Measurements from ENCODE around the gene KIZ.
"Not testable (repeated sequence)": the region's sequence is repeated elsewhere in the genome, so short reads cannot be mapped to it uniquely, and the experiment has no call there.

Gene KIZ

DNA sequence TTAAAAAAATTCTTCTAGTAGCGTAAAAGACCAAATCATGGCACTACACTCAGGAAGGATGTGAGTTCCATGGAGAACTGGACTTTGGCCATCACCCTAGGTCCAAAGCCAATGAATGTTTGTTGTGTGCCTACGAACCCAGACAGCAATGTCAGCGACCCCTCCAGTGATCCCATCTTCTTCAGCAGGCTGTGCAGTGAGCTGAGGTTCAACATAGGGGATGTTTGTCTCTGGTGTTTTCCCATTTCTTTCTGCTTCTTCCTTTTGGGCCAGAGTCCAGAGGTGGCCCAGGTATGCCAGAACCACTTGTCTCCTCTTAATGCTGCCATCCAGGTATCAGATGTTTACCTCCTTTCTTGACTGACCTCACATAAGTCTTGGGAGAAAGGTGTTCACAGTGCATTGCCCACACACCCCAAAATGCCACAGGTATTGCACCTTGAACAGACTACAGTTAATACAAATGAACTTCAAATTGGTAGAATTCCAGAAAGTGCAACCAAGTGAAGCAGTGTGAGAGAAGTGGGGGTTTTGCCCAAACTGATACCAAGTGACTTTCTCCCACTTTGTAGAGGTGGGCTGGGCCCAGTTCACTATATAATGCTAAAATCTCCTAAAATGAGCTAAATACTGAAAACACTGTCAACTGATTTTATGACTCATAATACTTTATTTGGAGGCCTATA lies 14.1 kb downstream of the KIZ start:
- DNase-seq (ENCODE audit: low read depth, low spot score): no peak

DNA sequence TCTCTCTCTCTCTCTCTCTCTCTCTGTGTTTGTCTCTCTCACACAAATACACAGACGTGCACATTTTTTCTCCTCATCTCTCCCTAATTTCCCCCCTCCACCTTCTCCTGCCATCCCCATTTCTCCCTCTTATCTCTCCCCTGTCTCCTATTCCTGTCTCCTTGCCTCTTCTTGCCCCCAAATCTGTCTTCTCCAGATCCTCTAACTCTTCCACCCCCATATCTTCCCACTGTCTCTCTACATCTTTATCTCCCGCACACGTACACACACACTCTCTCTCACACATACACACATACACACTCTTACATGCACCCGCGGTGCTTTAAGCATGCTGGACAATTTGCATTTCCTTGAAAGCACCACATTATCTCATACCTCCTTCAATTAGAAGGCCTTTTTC lies 15.9 kb downstream of the KIZ start:
- no peak for DNase-seq (ENCODE audit: low read depth, low spot score)

DNA sequence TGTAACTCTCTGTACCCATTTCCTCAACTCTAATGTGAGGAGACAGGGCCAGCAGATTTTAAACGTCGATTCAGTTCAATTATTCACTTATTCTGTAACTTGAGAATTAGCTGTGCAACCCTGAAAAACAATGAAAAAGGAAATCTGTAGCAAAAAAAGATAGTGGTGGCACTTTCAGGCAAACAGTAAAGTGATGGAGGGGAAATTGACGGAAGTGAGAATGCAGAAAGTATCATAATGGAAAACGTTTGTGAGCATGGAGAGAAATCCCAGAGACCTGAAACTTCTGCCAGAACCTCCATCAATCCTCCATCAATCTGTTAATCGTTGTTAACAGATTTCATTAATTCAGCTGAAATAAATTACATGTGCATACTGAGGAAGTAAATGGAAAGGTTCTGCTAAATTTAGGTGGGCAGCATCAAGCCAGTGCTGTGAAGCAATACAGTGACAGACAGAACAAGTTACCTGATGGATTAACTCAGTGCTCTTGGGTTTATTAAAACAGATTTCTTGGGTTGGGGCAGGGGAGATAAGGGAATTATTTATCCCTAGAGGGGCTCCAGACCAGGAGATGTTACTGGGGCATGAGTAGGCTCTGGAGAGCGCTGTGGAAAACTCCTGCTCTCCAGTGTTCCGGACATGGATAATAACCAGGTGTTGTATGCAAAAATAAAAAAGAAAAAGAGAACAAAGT lies 17.5 kb downstream of the KIZ start:
- DNase-seq (ENCODE audit: low read depth, low spot score): no peak

DNA sequence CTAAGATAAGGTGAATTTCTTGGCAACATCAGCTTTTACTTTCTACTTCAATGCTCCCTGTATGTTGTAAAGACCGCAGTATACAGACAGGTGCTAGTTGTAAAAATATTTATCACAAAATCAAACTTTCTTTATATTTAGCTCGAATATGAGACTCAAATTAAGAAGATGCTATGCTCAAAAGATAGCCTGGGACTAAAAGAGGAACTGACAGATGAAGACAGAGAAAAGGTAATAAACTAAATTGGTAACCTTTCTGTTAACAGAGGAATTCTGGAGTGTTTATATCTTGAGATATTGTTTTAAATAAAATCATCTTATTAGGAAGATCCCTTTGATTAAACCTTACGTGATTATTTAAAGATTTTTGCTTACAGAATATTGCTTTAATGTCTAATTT lies 19.5 kb downstream of the KIZ start:
- no peak for DNase-seq (ENCODE audit: low read depth, low spot score)

DNA sequence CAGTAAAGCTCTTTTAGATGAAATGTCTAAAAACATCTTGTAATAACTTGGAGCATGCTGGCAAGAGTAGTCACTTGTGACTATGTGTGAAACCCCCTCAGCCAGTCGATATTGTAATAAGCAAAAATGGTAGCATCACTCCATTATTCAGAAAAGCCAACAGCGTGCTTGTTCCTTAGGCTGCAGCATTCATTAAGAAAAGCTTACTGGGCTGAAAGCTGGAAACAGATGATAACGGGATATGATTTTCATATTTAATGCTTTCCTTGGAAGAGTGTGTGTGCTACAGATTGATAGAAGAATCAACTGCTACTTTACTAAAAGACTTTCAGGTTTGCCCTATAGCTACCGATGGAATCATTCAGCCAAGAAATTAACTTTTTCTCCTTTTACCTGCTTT lies 20.3 kb downstream of the KIZ start:
- DNase-seq (ENCODE audit: low read depth, low spot score): no peak

DNA sequence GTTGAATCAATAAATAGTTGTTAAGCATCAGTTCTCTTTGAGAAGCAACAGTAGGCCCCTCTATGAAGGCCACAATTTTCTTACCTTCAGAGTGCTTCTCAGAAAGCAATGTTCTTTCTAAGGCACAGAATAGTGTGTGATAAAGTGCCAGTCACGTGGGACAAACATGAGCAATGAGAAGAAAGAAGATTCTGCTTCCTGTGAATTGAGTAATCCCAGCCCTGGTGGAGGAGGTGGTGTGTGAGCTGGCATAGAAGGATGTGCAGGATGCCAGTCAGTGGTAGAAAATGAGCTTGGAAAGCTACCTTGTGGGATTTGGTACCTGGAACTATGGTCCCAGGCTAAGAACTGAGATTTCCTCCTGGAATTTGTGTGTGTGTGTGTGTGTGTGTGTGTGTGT lies 21.7 kb downstream of the KIZ start:
- no peak for DNase-seq (ENCODE audit: low read depth, low spot score)

DNA sequence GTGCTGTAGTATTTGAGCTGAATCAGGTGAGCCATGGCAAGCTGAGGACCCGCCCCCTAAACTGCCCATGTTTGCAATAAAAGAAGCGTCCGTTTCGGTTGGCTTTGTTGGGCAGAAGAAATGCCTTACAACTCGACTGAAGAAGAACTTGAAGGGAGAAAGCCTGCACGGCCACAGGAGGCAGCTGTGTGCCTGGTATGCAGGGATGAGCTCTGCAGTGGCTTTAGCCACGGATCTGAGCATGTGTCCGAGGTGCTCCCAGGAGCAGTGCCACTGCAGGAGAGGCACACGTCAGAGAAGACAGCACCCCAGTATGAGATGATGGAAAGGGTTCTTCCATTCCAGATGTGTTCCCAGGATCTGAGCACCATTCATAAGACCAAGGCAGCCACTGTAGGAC lies 23.5 kb downstream of the KIZ start:
- no peak for DNase-seq (ENCODE audit: low read depth, low spot score)

DNA sequence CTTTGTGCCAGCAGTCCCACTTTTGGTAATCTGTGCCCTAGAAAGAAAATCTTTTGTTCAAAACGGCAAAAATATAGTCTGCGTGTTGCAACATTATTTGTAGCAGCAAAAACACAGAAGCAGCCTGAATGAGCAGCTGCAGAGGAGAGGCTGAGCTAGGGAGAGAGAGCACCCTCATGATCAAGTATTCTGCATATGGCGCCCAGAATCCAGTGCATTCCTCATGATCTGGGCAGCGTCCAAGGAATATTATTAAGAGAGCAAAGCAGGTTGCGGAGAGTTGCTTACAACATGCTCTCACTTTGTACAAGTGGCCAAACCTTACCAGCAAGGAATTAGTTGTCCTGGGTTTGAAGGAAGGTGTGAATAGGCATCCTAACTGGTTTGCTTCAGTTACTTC lies 25.9 kb downstream of the KIZ start:
- no peak for DNase-seq (ENCODE audit: low read depth, low spot score)

DNA sequence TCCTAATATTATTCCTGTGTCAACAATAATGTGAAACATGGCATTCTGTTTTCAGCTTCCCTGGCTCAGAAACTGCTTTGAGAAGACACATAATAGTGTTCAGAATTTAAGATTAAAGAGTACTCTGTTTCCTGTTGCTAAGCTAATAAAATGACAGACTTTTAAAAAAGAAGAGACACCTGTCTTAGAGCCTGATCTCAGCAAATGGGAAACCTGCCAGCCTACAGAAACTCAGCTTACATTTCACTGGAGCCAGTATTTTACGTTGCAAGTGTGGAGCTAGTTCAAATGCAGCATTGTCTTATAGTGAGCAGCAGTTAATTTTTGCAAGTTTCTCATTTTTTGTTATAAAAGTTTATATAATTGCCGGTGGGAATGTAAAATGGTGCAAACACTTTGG lies 28.8 kb downstream of the KIZ start:
- no peak for DNase-seq (ENCODE audit: low read depth, low spot score)

DNA sequence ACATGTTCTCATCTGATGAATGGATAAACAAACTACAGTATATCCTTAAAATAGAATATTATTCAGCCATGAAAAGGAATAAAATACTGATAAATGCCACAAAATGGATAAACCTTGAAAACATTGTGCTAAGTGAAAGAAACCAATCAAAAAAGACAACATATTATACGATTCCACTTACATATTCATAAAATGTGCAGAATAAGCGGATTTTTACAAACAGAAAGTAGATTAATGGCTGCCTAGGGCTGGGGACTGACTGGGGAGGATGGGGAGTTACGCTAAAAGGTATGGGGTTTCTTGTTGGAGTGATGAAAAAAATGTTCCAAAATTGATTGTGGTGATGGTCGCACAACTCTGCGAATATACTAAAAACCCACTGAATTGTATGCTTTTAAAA lies 29.4 kb downstream of the KIZ start:
- DNase-seq (ENCODE audit: low read depth, low spot score): no peak

DNA sequence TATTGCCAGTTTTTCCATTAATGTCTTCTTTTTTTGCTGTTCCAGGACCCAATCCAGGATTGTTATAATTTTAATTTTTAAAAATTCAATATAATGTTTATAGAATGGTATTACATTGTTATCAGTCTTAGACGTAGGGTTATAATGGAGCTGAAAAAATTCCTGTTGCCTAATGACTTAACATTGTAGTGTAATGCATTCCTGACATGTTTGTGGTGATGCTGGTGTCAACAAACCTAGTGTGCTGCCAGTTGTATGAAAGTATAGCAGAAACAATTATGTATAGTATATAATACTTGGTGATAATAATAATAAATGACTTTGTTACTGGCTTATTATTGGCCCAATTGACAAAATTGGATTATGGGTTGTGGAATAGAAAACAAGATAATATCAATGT lies 30.4 kb downstream of the KIZ start:
- DNase-seq (ENCODE audit: low read depth, low spot score): no peak

DNA sequence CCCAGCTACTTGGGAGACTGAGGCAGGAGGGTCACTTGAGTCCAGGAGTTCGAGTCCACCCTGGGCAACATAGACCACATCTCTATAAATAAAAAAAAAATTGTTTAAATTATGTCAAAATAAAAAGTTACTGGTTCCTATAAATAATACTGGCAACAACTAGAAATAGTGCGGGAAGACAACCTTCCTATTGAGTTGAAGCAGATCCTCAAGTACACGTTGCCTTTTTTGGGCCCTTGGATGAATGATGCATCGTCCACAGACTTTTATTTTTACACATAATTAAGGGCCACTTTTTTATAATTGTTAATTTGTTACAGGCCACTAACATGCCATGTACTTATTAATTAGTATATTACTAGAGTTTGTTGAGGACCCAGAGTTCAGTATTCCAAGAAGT lies 31.1 kb downstream of the KIZ start:
- DNase-seq (ENCODE audit: low read depth, low spot score): no peak

DNA sequence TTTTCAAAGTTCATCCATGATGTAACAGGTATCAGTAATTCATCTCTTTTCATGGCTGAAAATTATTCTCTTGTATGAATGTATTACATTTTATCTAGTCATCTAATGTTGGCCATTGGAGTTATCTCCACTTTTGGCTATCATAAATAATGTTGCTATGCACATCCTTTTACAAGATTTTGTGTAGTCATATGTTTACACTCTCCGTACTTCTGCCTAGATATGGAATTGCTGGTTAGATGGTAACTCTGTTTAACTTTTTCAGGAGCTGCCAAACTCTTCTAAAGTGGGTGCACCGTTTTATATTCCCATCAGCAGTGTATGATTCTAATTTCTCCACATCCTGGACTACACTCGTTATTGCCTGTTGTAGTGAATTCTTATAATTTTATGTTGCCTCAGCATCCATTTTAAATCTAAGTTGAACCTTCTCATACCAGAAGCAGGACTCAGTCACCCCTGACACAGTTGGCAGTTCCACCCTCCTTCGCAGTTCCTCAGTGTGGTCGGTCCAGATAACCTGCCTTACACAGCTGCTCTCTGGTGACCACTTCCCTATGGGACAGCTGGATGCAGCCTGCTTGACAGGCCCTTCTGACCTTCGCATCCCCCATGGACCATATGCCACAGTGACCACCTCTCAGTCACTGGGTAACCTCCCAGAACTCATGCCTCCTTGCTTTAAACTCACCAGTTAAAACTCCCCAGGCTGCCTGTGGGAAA lies 33.9 kb downstream of the KIZ start:
- no peak for DNase-seq (ENCODE audit: low read depth, low spot score)

DNA sequence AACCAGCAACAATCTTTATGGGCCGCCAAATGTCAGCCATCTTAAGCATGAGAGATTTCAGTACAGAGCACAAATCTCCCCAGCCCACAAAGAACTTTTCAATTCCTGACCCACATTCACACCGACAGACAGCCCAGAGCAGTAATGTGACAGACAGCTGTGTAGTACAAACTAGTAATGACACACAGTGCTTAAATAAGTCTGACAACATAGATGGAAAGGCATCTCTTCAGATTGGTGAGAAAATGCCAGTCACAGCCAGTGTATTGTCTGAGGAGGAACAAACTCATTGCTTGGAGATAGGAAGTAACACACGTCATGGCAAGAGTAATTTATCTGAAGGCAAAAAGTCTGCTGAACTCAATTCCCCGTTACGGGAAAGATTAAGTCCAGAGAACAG lies 36.0 kb downstream of the KIZ start:
- DNase-seq (ENCODE audit: low read depth, low spot score): no peak

DNA sequence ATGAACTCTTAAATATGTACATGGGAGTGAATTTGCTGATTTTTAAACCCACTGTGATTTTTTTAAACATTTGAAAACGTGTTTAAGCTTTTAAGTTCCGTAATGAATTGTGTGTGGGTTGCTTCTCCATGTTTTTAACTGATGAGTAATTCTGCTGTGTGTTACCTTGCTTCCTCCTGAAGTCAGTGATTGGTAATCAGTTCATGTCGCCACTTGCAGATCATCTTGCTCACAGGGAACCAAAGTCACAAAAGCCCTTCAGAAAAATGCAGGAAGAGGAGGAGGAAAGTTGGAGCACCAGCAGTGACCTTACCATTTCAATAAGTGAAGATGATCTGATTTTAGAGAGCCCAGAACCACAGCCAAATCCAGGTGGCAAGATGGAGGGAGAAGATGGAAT lies 36.7 kb downstream of the KIZ start:
- no peak for DNase-seq (ENCODE audit: low read depth, low spot score)

DNA sequence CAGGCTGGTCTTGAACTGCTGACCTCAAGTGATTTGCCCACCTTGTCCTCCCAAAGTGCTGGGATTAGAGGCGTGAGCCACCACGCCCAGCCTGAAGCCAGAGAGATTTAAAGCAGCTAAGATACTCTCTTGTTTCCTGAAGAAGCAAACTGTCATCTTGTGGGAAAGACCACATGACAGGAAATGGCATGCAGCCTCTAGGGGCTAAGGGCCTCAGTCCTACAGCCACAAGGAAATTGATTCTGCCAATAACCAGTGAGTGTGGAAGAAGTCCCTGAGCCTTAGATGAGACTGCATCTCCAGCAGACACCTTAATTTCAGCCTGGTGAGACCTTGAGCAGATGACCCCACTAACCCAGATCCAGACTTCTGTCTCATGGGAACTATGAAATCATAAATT lies 40.9 kb downstream of the KIZ start:
- no peak for DNase-seq (ENCODE audit: low read depth, low spot score)

DNA sequence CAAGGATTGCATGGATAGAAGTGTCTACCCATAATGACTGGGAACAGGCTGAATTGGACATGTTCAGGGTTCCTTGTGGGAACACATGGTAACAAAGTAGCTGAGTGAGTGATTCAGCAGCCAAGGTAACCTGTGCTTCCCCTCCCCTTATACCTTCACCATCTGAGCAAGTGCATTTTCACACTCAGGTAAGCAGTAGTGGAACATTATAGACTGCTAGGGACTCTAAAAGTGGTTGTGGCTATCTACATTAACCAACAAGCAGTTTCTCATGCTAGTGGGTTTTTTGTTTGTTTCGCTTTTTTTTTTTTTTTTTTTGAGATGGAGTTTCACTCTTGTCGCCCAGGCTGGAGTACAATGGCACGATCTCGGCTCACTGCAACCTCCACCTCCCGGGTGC lies 41.4 kb downstream of the KIZ start:
- no peak for DNase-seq (ENCODE audit: low read depth, low spot score)

DNA sequence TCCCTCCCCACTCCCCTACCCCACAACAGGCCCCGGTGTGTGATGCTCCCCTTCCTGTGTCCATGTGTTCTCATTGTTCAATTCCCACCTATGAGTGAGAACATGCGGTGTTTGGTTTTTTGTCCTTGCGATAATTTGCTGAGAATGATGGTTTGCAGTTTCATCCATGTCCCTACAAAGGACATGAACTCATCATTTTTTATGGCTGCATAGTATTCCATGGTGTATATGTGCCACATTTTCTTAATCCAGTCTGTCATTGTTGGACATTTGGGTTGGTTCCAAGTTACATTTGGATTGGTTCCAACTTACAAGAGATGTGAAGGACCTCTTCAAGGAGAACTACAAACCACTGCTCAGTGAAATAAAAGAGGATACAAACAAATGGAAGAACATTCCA lies 42.2 kb downstream of the KIZ start:
- DNase-seq (ENCODE audit: low read depth, low spot score): not testable (repeated sequence)

DNA sequence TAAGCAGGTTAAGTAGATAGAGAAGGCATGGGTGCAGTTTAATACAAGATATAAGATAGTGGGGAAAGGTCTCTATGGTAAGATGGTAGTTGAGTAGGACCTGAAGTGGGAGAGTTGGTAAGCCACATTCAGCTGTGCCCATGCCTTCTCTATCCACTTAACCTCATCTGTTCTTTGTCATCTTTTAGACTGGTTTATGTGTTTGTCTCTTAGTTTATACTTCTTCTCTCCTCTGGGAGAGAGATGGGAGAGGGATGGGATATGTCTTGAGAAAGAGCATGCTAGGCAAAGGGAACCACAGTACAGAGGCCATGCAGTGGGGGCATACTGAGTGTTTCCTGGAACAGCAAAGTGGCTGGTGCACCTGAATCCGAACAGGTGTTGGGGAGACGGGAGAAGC lies 46.7 kb downstream of the KIZ start:
- no peak for DNase-seq (ENCODE audit: low read depth, low spot score)

DNA sequence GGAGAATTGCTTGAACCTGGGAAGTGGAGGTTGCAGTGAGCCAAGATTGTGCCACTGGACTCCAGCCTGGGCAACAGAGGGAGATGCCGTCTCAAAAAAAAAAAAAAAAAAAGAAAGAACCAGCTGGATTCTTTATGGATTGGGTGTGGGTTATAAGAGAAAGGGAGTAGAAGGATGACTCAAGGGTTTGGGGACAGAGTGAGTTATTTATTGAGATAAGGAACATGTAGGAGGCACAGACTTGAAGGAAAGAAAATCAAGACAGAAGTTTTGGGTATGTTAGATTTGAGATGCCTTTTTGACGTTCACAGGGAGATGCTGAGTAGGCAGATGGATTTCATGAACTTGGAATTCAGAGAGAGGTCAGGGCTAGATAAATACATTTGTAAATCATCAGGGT lies 47.6 kb downstream of the KIZ start:
- no peak for DNase-seq (ENCODE audit: low read depth, low spot score)

DNA sequence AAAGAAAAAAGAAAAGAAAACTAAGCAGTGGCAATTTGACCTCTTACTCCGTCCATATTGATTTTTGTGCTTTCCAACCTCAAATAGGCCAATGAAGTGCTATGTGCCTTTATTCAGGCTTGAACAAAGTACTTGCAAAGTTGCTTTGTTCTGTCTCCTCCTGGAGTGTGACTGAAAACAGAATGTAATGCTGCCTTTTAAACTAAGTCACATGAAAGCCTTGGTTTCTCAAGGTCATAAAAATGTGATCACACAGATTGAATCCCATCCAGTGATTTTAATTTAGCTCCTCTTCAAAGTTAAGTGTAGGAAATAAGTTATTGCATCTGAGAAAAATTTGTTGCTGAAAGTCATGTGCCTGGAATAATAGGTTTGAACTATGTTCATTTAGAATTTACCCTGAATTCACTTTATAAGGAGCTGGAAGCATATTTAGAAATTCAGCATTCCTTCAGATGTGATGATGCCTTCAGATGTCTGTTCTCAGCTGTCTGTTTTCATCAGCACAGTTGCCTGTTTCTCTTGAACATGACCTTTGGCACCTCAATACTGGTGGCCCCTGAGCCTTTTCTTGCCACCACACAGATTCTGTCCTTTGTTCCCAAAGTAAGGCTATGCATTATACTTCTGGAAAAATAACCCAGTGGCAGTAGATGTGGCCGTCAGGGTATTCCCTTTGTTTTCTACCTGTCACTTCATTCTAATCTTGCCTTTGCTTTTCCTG lies 48.8 kb downstream of the KIZ start:
- no peak for DNase-seq (ENCODE audit: low read depth, low spot score)

DNA sequence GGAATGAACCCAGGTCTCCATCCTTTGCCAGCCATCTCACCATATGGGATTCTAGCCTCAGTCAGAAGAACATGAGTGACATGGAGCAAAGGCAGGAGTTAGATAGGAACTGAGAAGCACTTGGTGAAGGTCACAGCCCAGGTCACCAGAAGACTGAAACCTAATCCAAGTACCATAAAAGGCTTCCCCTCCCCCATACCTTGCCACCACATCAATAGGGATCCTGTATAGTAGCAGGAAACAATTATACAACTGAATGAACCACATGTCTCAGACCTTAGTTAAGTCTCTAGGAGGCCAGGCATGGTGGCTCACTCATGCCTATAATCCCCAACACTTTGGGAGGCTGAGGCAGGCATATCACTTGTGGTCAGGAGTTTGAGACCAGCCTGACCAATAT lies 49.6 kb downstream of the KIZ start:
- no peak for DNase-seq (ENCODE audit: low read depth, low spot score)

Measured in iPS DF 19.7 (cell line).